H1 (cell line): Measurements from ENCODE around the gene EWSR1.

Source experiments
- CHD2 ChIP-seq: IDR thresholded peaks from 2 replicates; pipeline ENCODE4 v1.6.1; 2012; ENCODE audit warnings: low read length, improper control_type of control experiment
- CTCF ChIP-seq, 3 experiments: IDR thresholded peaks; 1 replicate in 2 of 3; 2 replicates in 1 of 3; pipeline versions ENCODE4 v1.5.1 to v1.6.1; 2011; ENCODE audit warnings: low read length in 3 of 3, mild to moderate bottlenecking in 3 of 3, inconsistent platforms in 2 of 3, low read depth in 1 of 3, moderate library complexity in 1 of 3; ENCODE audit not compliant: insufficient read depth in 1 of 3; ENCODE audit errors: control extremely low read depth in 1 of 3
- EP300 ChIP-seq, 2 experiments: IDR thresholded peaks; 1 replicate in 1 of 2; 2 replicates in 1 of 2; pipeline ENCODE4 v1.6.1; 2011 to 2012; ENCODE audit warnings: low read depth in 2 of 2, low read length in 2 of 2, mild to moderate bottlenecking in 2 of 2, borderline replicate concordance in 1 of 2, inconsistent platforms in 1 of 2, moderate library complexity in 1 of 2
- EZH2 ChIP-seq: fragments of 200-600 bp; sonication (generic); IDR thresholded peaks from 2 replicates; pipeline ENCODE4 v1.7.1; 2012; ENCODE audit warnings: low read depth, mild to moderate bottlenecking, moderate library complexity, low read length, inconsistent platforms; ENCODE audit not compliant: severe bottlenecking
- JUND ChIP-seq: IDR thresholded peaks from 2 replicates; pipeline ENCODE4 v1.6.1; 2011; ENCODE audit warnings: mild to moderate bottlenecking, improper control_type of control experiment, low read length
- KDM5A ChIP-seq: fragments of 200-600 bp; IDR thresholded peaks from 2 replicates; pipeline ENCODE4 v1.7.1; 2012; ENCODE audit warnings: mild to moderate bottlenecking, low read length, inconsistent platforms, mixed read lengths
- MAX ChIP-seq: IDR thresholded peaks from 2 replicates; pipeline ENCODE4 v1.6.1; 2012; ENCODE audit warnings: inconsistent platforms
- POLR2A ChIP-seq, 2 experiments: IDR thresholded peaks; 1 replicate in 1 of 2; 2 replicates in 1 of 2; pipeline ENCODE4 v1.6.1; 2011; ENCODE audit warnings: low read depth in 2 of 2, low read length in 2 of 2, mild to moderate bottlenecking in 2 of 2; ENCODE audit errors: control extremely low read depth in 1 of 2
- POLR2AphosphoS5 ChIP-seq: IDR thresholded peaks from 2 replicates; pipeline ENCODE4 v1.6.1; 2011; ENCODE audit warnings: low read depth, low read length
- POU5F1 ChIP-seq: IDR thresholded peaks from 2 replicates; pipeline ENCODE4 v1.6.1; 2011; ENCODE audit warnings: low read depth, mild to moderate bottlenecking, low read length, moderate library complexity
- SIN3A ChIP-seq, 2 experiments: IDR thresholded peaks in 1 of 2; conservative IDR thresholded peaks in 1 of 2; 2 replicates each; pipeline ENCODE4 v1.6.1; 2011 to 2012; ENCODE audit warnings: low read length in 2 of 2, improper control_type of control experiment in 1 of 2, low read depth in 1 of 2, mild to moderate bottlenecking in 1 of 2
- YY1 ChIP-seq: IDR thresholded peaks from 2 replicates; pipeline ENCODE4 v1.6.1; 2011; ENCODE audit warnings: low read depth, mild to moderate bottlenecking, low read length
- ZNF274 ChIP-seq: IDR thresholded peaks from 2 replicates; pipeline ENCODE4 v1.7.0; 2012; ENCODE audit warnings: low read length, borderline replicate concordance; ENCODE audit errors: extremely low read depth

DNA sequence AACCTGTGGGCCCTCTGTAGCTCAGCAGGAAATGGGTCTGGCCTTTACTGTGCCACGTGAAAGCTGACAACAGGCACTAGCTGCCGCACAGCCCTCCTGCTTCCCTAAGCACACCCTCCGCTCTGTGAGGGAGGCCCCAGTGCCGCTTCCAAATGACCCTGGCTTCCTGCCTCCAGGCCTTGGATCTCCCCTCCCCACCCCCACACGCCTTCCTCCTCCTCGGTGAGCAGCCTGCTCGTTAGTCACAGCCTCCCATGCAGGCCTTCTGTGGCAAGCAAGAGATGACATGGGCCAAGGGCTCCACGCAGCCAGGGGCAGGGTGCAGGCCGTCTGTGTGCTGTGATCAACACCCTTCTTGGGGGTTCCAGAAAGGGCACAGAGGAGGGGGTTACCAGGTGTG lies 62.7 kb downstream of the EWSR1 start:
- TF ChIP-seq EZH2, result no peak
- TF ChIP-seq POLR2AphosphoS5, result no peak
- TF ChIP-seq CTCF (IDR thresholded peaks at IDR 0.05; ENCODE audit: control extremely low read depth in 1 of 3, insufficient read depth in 1 of 3, low read depth in 1 of 3, low read length in 3 of 3), result no peak
- TF ChIP-seq POU5F1, result no peak
- no peak for TF ChIP-seq YY1
- TF ChIP-seq ZNF274, result no peak
- TF ChIP-seq JUND, result no peak
- TF ChIP-seq KDM5A, result no peak
- no peak for TF ChIP-seq MAX
- TF ChIP-seq POLR2A (IDR thresholded peaks at IDR 0.05; ENCODE audit: control extremely low read depth in 1 of 2, low read depth in 2 of 2, low read length in 2 of 2), result no peak
- no peak for TF ChIP-seq SIN3A (conservative IDR thresholded peaks at IDR 0.05 in 1 of 2, IDR thresholded peaks at IDR 0.05 in 1 of 2; ENCODE audit: low read depth in 1 of 2, low read length in 2 of 2)
- no peak for TF ChIP-seq EP300 (IDR thresholded peaks at IDR 0.05; ENCODE audit: borderline replicate concordance in 1 of 2, low read depth in 2 of 2, low read length in 2 of 2)
- TF ChIP-seq CHD2, result no peak
